Osteoblast (primary cell): ENCODE results near the gene PIK3CB. TPM values are rescaled to one million over a fixed set of nuclear protein-coding genes. Genes with fewer than 3 reads are reported as not detected.
"Not testable (repeated sequence)": the region's sequence is repeated elsewhere in the genome, so short reads cannot be mapped to it uniquely, and the experiment has no call there.

Experiments used
- DNase-seq: peaks from one replicate; pipeline ENCODE4 v3.0.0; 2011; ENCODE audit warnings: low spot score, mixed read lengths; ENCODE audit not compliant: insufficient read length; ENCODE audit errors: missing footprints
- H2AFZ ChIP-seq: 2 replicates; pipeline ENCODE4 v1.6.0; 2011; ENCODE audit warnings: mild to moderate bottlenecking, low read length
- H3K27ac ChIP-seq: 2 replicates; pipeline ENCODE4 v1.5.1; 2011; ENCODE audit warnings: mild to moderate bottlenecking, low read depth, low read length, moderate library complexity
- H3K27me3 ChIP-seq: 2 replicates; pipeline ENCODE4 v1.6.0; 2012; ENCODE audit warnings: mild to moderate bottlenecking, control low read depth, inconsistent platforms, low read length, moderate library complexity; ENCODE audit not compliant: insufficient read depth
- H3K36me3 ChIP-seq: 2 replicates; pipeline ENCODE4 v1.5.1; 2011; ENCODE audit warnings: mild to moderate bottlenecking, low read length, control low read depth, moderate library complexity; ENCODE audit not compliant: insufficient read depth
- H3K4me1 ChIP-seq: 2 replicates; pipeline ENCODE4 v1.5.1; 2011; ENCODE audit warnings: mild to moderate bottlenecking, low read length, control low read depth, moderate library complexity; ENCODE audit not compliant: insufficient read depth
- H3K4me2 ChIP-seq: 2 replicates; pipeline ENCODE4 v1.6.0; 2011; ENCODE audit warnings: mild to moderate bottlenecking, low read length; ENCODE audit not compliant: insufficient read depth
- H3K4me3 ChIP-seq: fragments of 200-600 bp; sonication (generic); 3 replicates; pipeline ENCODE4 v1.5.1; 2012; ENCODE audit warnings: mild to moderate bottlenecking, low read length, inconsistent platforms; ENCODE audit not compliant: insufficient read depth
- H3K79me2 ChIP-seq: 2 replicates; pipeline ENCODE4 v1.6.0; 2012; ENCODE audit warnings: mild to moderate bottlenecking, low read length, control low read depth, inconsistent platforms; ENCODE audit not compliant: insufficient read depth
- H3K9me3 ChIP-seq: 2 replicates; pipeline ENCODE4 v1.5.1; 2011; ENCODE audit warnings: low read depth, low read length, control low read depth
- H4K20me1 ChIP-seq: 2 replicates; pipeline ENCODE4 v1.6.0; 2012; ENCODE audit warnings: mild to moderate bottlenecking, low read length, control low read depth; ENCODE audit not compliant: insufficient read depth
- total RNA-seq: library from RNA; depleted of rRNA; stranded (reverse); fragments of >200 nt; gene quantifications from 2 replicates; pipeline ENCODE4 v1.2.3, GENCODE V29; 2012
- TF ChIP-seq, protein P1 (sequence below): IDR thresholded peaks from 2 replicates; pipeline ENCODE4 v1.5.1; 2011; ENCODE audit warnings: mild to moderate bottlenecking, low read depth, low read length, moderate library complexity; ENCODE audit errors: extremely low read depth

Gene PIK3CB
- total RNA-seq, 1 donor = 14.5 TPM

DNA sequence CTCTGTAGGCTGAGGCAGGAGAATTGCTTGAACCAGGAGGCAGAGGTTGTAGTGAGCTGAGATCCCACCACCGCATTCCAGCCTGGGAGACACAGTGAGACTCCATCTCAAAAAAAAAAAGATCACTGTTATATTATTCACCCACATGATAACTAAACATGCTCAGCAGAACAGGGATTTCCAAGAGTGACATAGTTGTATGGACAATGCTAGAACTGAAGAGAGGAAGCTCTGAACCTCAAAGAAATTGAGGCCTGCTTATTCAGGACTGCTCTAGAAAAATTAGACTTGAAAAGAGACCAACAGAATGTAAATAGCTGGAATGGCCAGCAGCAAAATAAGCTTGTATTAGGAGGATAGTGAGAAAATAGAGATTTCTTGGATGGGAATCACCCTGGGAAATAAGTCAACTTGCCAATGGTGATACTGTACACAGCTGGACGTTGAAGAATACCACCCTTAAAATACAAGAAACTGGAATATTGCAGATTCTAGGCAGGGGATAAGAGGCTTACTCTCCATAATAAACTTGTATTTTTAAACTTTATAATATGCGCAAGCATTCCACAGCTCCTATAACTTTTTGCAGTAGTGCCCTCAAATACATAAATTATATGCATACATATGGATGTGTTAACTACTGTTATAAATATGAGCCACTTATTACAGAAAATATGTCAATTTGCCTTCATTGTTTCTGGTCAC is 28.2 kb downstream of the PIK3CB start:
- Histone ChIP-seq H3K9me3 (no peaks in the 10 kb centered on the region), H3K79me2 (peaks cover 48% of the 10 kb centered on the region), H4K20me1 (peaks cover 7% of the 10 kb centered on the region), H3K4me1 (no peaks in the 10 kb centered on the region), H3K4me2 (no peak overlapping the region), H3K27me3 (no peaks in the 10 kb centered on the region), H2AFZ (no peak overlapping the region), H3K36me3 (no peaks in the 10 kb centered on the region), H3K4me3 (no peak overlapping the region), H3K27ac (no peak overlapping the region)
- TF ChIP-seq, protein P1, sequence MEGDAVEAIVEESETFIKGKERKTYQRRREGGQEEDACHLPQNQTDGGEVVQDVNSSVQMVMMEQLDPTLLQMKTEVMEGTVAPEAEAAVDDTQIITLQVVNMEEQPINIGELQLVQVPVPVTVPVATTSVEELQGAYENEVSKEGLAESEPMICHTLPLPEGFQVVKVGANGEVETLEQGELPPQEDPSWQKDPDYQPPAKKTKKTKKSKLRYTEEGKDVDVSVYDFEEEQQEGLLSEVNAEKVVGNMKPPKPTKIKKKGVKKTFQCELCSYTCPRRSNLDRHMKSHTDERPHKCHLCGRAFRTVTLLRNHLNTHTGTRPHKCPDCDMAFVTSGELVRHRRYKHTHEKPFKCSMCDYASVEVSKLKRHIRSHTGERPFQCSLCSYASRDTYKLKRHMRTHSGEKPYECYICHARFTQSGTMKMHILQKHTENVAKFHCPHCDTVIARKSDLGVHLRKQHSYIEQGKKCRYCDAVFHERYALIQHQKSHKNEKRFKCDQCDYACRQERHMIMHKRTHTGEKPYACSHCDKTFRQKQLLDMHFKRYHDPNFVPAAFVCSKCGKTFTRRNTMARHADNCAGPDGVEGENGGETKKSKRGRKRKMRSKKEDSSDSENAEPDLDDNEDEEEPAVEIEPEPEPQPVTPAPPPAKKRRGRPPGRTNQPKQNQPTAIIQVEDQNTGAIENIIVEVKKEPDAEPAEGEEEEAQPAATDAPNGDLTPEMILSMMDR = no peak
- DNase-seq = no peak

DNA sequence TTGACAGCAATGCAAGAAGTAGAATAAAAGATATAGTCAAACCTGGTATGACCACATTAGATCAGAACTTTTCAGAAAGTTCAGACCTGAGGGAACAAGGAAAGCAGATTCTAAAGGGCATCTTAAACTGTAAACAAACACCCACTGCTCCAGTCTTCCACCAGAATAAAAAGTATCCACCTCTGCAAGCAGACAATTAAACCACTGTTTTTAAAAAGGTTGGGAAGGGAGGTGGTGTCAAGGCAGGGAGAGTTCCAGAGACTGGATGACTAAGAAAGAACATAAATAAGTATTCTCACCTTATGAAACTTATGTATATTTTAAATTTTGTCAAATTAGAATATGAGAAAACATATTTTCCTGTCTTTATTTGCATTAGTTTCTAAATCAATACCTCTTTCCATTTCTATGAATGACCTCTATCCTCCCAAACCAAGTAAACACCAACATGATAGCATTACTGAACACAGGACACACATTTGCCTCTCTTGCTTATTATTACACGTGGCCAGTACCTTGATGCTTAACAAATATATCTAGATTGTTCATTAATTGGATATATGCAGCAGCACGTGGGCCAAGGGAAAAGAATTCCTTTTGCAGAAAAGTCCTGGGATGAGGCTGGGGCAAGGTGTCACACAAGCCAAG is 31.6 kb downstream of the PIK3CB start:
- no peak for DNase-seq
- Histone ChIP-seq H3K4me2 (no peak overlapping the region), H3K27ac (no peak overlapping the region), H3K36me3 (no peaks in the 10 kb centered on the region), H3K9me3 (no peaks in the 10 kb centered on the region), H4K20me1 (peaks cover 10% of the 10 kb centered on the region), H3K4me3 (no peak overlapping the region), H3K27me3 (no peaks in the 10 kb centered on the region), H3K4me1 (no peaks in the 10 kb centered on the region), H3K79me2 (peaks cover 53% of the 10 kb centered on the region), H2AFZ (no peak overlapping the region)
- TF ChIP-seq, protein P1 = no peak

DNA sequence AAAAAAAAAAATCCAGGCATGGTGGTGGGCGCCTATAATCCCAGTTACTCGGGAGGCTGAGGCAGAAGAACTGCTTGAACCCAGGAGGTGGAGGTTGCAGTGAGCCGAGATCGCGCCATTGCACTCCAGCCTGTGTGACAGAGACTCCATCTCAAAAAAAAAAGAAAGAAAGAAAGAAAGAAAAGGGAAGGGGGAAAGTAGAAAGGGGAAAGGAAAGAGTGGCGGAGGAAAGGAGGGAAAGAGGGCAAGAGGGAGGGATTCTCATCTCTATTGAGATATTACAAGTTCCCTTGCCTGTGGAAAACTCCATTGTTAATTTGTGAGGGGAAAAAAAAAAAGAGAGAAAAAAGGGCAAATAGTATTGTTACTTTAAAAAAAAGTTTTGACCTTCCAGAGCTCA is 32.5 kb downstream of the PIK3CB start:
- Histone ChIP-seq H4K20me1 (peaks cover 10% of the 10 kb centered on the region), H3K79me2 (peaks cover 52% of the 10 kb centered on the region)
- not testable (repeated sequence) for H3K4me3 ChIP-seq, H3K4me2 ChIP-seq, H3K4me1 ChIP-seq, H3K27ac ChIP-seq, H2AFZ ChIP-seq, DNase-seq, H3K27me3 ChIP-seq, H3K36me3 ChIP-seq, H3K9me3 ChIP-seq

DNA sequence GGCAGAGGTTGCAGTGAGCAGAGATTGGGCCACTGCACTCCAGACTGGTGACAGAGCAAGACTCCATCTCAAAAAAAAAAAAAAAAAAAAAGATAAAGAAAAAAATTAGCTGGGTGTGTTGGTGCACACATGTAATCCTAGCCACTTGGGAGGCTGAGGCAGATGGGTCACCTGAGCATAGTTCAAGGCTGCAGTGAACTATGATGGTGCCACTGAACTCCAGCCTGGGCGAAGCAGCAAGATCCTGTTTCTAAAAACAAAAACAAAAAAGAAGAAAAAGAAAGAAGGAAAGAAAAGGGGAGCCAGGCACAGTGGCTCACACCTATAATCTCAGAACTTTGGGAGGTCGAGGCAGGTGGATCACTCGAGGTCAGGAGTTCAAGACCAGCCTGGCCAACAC is 32.9 kb downstream of the PIK3CB start:
- peaks cover 53% of the 10 kb centered on the region for H3K79me2 ChIP-seq
- H3K9me3 ChIP-seq = no peaks in the 10 kb centered on the region
- TF ChIP-seq, protein P1 = no peak
- no peak overlapping the region for H3K4me2 ChIP-seq
- H3K27me3 ChIP-seq = no peaks in the 10 kb centered on the region
- no peak overlapping the region for H2AFZ ChIP-seq
- H3K36me3 ChIP-seq = no peaks in the 10 kb centered on the region
- H3K4me3 ChIP-seq = no peak overlapping the region
- DNase-seq = no peak
- H4K20me1 ChIP-seq = peaks cover 10% of the 10 kb centered on the region
- H3K27ac ChIP-seq = no peak overlapping the region
- H3K4me1 ChIP-seq = no peaks in the 10 kb centered on the region
